DND-41 (cell line): ENCODE data around the gene HACD3.

ENCODE experiments used
- CTCF ChIP-seq: IDR thresholded peaks from 2 replicates; pipeline ENCODE4 v1.5.1; 2012; ENCODE audit warnings: borderline replicate concordance, low read length, moderate library complexity, mild to moderate bottlenecking; ENCODE audit not compliant: poor library complexity, severe bottlenecking; ENCODE audit errors: extremely low read depth
- EZH2 ChIP-seq: IDR thresholded peaks from 3 replicates; pipeline ENCODE4 v1.6.1; 2012; ENCODE audit warnings: borderline replicate concordance, low read depth, mild to moderate bottlenecking, moderate library complexity, low read length, inconsistent platforms; ENCODE audit not compliant: severe bottlenecking

GRCh38 chr15:65561934-65562333, 31.7 kb downstream of the HACD3 start:
- TF ChIP-seq CTCF (no peak), EZH2 (no peak)
